NCI-H526 (cell line): ENCODE data around the gene MRTFB.
"Not testable (repeated sequence)": the region's sequence is repeated elsewhere in the genome, so short reads cannot be mapped to it uniquely, and the experiment has no call there.

Experiments used
- DNase-seq, 2 experiments: peaks; one replicate each; lab custom pipeline; 2025; lab: John Stamatoyannopoulos, UW

MRTFB gene, protein sequence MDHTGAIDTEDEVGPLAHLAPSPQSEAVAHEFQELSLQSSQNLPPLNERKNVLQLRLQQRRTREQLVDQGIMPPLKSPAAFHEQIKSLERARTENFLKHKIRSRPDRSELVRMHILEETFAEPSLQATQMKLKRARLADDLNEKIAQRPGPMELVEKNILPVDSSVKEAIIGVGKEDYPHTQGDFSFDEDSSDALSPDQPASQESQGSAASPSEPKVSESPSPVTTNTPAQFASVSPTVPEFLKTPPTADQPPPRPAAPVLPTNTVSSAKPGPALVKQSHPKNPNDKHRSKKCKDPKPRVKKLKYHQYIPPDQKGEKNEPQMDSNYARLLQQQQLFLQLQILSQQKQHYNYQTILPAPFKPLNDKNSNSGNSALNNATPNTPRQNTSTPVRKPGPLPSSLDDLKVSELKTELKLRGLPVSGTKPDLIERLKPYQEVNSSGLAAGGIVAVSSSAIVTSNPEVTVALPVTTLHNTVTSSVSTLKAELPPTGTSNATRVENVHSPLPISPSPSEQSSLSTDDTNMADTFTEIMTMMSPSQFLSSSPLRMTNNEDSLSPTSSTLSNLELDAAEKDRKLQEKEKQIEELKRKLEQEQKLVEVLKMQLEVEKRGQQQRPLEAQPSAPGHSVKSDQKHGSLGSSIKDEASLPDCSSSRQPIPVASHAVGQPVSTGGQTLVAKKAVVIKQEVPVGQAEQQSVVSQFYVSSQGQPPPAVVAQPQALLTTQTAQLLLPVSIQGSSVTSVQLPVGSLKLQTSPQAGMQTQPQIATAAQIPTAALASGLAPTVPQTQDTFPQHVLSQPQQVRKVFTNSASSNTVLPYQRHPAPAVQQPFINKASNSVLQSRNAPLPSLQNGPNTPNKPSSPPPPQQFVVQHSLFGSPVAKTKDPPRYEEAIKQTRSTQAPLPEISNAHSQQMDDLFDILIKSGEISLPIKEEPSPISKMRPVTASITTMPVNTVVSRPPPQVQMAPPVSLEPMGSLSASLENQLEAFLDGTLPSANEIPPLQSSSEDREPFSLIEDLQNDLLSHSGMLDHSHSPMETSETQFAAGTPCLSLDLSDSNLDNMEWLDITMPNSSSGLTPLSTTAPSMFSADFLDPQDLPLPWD

DNA sequence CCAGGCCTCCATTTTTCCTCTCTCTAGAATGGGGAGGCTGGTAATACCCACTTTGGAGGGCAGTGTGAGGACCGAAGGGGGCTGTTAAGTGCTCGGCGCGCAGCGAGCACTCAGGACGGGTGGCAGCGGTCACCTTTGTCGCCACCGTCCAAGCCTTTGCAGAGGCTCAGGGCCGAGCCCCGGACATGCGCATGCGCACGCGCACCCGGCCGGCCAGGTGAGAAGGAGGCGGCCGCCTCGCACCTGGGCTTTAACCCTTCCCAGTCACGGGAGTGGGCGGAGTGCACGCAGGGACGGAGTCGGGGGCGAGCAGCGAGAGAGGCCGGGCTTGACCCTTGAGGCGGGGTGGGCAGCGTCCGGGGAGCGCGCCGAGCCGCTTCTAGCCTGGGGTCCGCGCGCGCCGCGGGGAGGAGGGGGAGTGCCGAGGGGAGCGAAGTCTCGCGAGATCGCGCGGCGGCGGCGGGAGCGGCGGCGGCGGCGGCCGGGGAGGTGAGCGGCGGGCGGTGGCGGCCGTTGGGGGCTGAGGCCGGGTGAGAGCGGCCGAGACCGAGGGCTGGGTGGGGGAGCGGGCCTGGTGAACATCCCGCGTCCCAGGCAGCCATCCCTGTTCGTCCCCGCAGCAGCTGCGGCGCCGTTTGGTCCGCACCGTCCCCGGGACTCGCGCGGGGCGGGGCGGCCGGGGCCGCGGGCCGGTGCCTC lies at the start of gene MRTFB:
Gene MRTFB, plus strand, starts transcription at position 443 of the 699 bp plus-strand sequence. CDS start 69,288 bp downstream, outside the sequence.
- DNase-seq, result peak; percentile 52 to 89

DNA sequence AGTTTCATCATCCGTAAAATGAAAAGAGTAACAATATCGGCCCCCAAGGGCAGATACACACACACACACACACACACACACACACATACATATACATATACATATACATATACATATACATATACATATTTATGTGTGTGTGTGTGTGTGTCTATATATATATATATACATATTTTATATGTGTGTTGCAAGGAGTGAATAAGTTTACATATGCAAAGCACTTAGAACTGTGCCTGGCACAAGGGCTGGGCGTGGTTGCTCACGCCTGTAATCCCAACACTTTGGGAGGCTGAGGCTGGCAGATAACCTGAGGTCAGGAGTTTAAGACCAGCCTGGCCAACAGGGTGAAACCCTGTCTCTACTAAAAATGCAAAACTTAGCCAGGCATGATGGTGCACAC lies 47.6 kb upstream of the MRTFB start:
- peak; percentile 39 to 80 for DNase-seq

DNA sequence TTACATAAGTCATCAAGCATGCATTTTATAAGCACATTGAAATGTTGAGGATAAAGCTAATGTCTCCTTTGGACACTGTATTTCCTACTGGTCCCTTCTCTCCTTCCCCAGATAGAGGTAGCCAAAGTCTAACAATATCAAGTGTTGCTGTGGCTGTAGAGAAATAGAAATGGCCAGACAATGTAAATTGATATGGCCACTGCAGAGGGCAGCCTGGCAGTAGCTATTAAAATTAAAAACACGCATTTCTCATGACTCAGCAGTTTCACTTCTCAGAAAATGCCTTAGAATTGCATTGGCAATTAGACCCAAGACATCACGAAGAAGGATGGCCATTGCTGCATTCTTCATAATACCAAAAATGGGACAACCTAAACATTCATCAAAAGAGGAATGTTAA lies 46.8 kb upstream of the MRTFB start:
- DNase-seq, result peak in 1 of 2 experiments; percentile 20

DNA sequence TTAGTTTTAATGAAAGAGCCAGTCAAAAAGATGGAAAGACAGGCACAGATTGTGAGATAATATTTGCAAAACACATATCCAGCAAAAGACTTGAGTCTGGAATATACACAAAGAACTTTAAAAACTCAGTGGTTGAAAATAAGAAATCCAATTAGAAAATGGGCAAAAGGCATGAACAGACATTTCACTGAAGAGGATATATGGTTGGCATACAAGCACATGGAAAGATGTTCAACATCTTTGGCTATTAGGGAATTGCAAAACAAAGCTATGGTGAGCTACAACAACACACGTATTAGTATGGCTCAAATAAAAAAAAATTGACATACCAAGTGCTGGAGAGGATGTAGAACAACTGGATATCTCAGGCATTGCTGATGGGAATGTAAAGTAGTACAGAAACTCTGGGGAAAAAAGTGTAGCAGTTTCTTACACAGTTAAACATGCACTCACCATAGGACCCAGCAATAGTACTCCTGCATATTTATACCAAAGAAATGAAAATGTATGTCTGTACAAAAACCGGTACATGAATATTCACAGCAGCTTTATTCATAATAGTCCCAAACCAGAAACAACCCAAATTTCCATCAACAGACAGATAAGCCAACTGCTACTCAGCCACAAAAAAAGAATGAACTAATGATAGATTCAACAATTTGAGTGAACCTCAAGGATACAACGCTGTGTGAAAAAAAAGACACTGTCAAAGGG lies 44.4 kb upstream of the MRTFB start:
- DNase-seq, result no peak

DNA sequence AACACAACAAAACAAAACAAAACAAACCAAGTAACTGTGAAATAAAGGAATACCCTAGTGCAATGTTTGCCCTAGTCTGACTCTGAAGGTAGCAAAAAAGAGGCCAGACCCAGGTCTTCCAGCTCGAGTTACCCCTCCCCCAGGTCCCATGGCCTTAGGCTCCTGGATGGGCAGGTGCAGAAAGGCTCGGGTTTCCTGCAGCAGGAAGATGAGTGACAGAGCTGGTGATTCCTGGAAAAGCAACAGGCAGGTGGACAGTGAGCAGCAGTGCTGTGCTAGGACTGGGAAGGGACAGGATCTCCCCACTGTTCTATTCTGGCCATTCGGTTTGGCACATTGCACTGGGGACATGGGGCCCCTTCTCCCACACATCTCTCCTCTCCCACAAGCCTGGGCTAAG lies 42.9 kb upstream of the MRTFB start:
- DNase-seq, result peak; percentile 72 to 91

DNA sequence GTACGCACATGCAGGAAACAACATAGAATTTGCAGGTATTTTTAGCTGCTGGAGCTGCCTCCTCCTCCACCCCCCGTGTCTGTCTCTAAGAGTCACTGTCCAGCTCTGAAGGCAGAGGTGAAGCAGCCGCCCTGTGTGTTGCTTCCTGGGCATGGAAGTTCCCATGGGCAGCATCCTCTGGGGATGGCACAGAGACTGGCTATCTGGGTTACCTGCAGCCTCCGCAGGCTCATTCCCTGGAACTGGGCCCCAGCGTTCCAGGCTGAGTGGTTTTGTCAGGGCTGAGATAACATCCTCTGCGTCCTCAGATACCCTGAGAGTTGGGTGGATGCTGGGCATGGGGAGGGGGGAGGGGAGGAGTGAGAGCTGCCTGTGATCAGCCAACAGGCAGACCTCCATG lies 41.5 kb upstream of the MRTFB start:
- peak in 1 of 2 experiments; percentile 2 for DNase-seq

DNA sequence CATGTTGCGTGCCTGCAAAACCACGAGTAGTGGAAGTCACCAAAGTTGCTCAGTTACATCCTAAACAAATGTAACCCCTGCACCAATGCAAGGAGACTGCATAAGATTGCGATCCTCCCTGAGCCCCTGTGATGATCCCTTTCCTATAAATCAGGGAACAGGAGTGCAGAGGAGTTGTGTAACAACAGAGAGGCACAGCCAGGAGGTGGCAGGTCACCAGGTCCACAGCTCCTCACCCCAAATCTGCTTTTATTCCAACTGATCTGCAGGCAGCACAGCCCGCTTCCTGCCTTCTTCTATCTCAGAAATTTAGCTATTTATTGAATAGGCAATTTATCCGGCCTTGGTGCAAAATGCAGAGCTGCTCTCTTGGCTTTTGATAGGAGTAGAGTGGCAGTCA lies 36.0 kb upstream of the MRTFB start:
- DNase-seq, result no peak

DNA sequence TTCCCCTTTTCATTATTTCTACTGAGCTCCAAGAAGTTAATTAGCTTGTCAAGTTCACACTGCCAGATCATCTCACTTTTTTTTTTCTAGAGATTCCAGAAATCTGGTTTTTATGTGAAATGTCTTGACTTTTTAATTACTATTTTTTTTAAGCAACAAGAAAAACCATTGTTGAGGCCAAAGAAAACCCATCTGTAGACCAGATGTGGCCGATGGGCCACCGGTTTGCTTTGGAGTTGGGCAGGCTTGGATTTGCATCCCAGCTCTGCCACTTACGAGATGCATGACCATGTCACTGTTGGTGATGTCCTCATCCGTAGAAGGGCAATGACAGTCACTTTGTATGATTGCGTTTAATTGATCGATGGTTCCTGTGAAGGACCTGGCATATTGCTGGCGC lies 34.2 kb upstream of the MRTFB start:
- DNase-seq, result no peak

DNA sequence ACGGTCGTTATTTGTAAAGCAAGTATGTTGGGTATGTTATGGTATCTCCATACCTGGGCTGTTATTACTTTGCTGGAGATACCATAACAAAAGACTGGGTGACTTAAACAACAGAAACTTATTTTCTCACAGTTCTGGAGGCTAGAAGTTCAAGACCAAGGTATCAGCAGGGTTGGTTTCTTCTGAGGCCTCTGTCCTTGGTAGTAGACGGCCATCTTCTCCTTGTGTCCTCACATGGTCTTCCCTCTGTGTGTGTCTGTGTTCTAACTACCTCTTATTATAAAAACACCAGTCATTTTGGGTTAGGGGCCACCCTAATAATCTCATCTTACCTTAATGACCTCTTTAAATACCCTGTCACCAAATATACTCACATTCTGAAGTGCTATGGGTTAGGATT lies 33.2 kb upstream of the MRTFB start:
- no peak for DNase-seq

DNA sequence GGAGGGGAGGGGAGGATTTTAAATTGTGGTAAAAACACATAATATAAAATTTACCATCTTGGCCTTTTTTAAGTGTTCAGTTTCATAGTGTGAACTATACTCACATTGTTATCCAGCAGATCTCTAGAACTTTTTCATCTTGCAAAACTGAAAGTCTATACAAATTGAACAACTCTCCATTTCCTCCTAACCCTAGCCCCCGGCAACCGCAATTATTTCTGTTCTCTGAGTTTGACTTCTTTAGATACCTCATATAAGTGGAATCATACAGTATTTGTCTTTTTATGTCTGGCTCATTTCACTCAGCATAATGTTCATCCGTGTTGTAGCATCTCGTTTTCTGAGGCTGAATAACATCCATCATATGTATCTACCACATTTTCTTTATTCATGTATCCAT lies 30.0 kb upstream of the MRTFB start:
- no peak for DNase-seq

DNA sequence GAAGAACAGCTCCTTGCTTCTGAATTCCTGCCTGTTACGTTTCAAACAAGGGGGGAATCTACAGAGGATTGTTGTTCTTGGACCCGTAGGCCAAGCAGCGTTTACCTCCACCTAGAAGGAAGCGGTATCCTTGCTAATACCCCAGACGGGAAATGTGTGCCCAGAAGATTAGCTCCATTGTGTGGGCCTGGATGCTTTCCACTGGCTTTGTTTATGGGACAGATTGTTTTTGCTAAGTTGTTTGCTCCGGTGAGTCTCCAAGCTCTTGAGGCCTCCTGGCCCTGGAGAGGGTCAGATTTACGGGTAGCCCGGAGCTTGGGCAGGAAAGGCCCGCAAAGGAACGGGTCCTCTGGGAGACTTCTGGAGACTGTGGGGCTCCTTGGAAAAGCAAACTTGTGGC lies 28.4 kb upstream of the MRTFB start:
- no peak for DNase-seq

DNA sequence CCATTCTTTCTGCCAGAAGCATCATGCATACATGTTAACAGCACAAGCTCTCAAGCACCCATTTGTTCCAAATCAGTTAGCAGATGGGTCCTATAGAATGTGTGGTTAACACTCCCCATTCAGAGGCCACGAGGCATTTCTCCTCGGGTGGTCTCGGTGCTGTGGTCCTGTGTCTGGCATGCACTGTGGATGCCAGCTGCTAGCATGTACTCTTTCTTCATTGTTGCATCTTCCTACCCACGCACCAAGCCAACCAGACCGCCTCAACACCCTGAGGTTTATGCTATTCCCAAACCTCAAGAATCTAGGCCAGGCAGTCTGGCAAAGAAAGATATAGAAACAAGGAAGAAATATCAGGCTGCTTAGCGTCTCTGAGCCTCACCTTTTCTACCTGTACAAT lies 27.8 kb upstream of the MRTFB start:
- DNase-seq, result no peak

DNA sequence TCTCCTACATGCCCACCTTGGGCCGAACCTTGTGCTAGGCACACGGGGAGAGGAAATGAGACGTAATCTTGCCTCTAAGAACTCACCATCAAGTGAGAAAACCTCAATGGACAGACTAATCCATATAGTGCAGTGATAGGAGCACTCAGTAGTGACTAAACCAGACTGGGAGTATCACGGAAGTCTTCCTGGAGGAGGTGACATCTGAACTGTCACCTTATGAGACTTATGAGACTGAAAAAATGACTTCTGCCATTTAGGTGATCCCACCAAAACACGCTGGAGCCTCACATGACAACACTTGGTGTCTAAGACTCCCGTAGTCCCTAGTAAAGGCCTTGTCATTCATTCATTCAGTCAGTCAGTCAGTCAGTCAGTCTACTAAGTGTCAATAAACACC lies 27.3 kb upstream of the MRTFB start:
- DNase-seq, result no peak

DNA sequence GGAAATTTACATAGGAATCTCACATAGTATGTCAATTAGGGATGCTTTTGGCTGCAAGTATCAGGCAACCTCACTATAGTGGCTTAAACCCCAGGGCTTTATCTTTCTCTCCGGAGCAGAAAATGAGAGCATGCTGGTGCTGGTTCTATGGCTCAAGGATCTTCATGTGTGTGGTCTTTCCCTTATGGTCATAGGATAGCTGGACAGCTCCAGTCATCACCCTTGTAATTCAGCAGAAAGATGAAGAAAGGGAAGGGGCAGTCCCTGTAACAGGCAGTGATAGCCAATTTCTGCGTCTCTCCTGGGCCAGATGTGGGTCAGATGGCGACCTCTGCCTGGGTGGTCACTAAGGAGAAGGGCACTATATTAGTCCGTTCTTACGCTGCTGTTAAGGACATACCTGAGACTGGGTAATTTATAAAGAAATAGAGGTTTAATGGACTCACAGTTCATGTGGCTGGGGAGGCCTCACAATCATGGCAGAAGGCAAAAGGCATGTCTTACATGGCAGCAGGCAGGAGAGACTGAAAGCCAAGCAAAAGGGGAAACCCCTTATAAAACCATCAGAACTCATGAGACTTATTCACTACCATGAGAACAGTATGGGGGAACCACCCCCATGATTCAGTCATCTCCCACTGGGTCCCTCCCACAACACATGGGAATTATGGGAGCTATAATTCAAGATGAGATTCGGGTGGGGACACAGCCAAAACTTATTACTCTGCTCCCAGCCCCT lies 23.8 kb upstream of the MRTFB start:
- DNase-seq, result not testable (repeated sequence)

DNA sequence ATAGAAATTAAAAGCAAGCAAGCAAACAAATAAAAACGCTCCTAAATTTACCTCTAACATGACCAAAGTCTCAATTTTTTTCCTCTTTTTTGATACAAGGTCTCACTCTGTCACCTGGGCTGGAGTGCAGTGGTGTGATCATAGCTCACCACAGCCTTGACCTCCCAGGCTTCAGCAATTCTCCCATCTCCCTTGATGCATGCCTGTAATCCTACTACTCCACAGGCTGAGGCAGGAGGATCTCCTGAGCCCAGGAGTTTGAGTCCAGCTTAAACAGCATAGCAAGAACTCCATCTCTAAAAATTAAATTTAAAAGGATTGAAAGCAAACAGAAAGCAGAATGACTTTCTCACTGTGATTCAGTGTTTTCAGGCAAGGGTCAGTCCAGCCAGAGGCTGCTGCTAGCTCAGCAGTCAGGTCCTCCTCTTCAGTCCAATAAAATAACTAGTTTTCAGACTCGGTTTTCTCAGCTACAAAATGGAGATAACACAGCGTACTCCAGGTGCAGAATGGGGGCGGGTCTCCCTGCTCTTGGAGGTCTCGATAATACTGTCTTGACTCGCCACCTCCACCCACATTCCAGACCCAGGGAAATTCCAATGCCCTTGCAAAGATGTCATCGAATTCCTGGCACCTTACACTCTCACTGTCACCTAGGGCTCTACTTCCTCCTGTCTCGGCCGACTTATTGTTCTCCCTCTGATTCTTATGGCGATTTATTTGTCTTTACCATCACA lies 20.7 kb upstream of the MRTFB start:
- DNase-seq, result no peak

DNA sequence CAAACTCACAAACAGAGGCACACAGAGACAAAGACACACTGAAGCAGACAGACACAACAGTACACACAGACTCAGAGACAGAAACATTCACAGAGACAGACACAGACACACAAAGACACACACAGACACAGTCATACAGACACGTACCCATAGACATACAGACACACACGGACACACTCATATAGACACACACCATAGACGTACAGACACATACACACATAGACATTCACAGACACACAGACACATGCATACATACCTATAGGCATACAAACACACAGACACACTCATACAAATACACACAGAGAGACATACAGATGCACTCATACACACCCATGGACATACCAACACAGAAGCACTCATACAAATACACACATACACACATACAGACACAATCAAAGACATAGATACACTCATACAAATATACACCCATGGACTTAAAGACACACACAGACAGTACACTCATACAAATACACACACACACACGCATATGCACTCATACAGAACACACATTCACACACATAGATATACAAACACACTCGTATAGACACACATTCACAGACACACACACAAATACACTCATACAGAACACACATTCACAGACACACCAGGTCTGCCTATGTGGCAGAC lies 19.9 kb upstream of the MRTFB start:
- DNase-seq, result no peak

DNA sequence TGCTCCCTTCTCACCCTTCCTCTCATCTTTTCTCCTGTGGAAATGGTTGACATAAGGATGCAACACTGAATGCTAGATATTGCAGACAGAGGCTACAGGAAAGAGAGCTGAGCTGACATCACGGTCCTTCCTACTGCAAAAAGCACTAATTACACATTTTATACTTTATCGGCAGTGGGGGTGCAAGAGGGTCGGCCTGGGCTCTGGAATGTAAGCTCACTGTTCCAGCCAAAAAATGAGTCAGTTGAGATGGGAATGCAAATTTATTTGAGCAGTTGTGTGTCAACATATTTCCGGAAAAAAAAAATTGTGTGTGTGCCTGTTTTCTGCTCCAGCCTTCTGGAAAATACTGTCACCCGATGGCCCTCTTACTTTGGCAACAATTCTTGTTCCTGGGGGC lies 14.1 kb upstream of the MRTFB start:
- no peak for DNase-seq

DNA sequence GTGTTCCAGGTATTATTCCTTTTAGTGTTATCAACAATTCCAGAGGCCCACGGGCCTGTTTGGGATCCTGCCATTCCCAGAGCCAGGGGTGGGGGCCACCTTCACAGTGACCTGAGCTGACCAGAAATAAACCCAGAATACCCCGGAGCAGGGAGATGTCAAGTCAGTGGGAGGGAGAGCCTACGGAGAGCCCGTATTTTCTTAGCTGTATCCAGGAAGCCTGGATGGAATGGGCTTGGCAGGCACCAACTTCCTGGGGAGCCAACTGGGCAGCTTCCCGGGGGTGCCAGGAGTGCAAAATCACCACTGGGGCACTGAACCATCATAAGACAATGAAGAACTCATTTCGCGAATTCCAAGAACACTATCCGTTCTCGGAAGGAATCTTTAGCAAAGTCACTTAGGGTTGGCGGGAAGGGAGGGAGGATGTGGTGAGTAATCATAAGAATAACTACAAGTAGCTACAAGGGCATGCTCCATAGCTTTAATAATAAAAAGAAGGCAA lies 13.2 kb upstream of the MRTFB start:
- no peak for DNase-seq

DNA sequence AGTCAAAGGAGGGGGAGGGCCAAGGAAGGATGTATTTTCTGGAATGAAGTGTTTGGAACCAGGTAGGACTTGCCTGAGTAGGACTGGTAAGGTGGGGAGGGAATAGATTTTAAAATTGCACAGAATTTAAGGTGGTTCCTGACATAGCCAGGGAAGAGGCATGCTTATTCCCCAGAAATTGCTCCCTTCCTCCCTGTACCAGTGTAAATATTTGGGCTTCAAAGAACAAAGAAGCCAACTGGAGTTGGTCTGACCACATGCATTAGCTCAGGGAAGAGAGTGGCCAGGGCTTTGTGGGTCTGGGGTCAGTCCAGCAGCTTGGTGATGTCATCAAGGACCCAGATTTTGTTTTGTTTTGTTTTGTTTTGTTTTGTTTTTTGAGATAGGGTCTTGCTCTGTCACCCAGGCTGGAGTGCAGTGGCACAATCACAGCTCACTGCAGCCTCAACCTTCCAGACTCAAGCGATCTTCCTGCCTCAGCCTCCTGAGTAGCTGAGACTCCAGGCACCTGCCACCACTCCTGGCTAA lies 9.3 kb upstream of the MRTFB start:
- no peak for DNase-seq
